GM19240 (cell line): Measurements from ENCODE around the gene SUCLG2.

Experiments
- DNase-seq: peaks from one replicate; pipeline ENCODE4 v3.0.0; 2011; ENCODE audit warnings: low spot score; ENCODE audit not compliant: insufficient read length

Gene SUCLG2

GRCh38 chr3:67389176-67389575 lies 265.2 kb downstream of the SUCLG2 start:
- DNase-seq = peak; percentile 38

- DNase-seq = no peak
Measured at GRCh38 chr3:67388738-67389137, 265.7 kb downstream of the SUCLG2 start.

GRCh38 chr3:67386451-67386850 lies 268.0 kb downstream of the SUCLG2 start:
- no peak for DNase-seq

DNA sequence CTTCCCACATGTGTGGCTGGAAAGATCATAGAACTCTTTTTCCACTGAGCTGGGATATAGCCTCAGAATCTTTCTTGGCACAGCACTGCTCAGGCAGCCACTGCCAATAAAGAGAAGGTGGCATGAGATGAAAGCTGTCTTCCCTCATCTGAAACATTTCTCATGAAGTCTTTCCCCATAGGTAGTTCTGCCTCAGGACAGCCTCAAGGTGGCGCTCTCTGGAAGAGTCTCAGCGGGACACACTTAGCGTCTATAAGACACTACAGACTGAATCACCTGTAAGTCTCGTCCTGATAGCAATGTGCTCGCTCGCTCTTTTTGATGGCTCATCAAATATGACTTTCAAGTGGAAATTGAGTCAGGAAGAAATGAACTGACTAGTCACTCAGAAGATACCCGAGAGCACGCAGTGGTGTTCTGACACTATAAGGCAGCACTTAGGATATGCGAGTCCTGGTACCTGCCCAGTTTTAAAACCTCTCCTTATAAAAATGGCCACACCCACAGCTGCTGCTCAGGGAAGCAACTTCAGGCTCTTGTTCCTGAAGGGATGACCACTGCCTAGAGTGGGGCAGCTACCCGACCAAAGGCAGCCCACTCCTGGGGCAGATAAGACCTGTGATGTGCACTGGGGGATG lies 269.5 kb downstream of the SUCLG2 start:
- no peak for DNase-seq

GRCh38 chr3:67384016-67384415 lies 270.4 kb downstream of the SUCLG2 start:
- no peak for DNase-seq

DNA sequence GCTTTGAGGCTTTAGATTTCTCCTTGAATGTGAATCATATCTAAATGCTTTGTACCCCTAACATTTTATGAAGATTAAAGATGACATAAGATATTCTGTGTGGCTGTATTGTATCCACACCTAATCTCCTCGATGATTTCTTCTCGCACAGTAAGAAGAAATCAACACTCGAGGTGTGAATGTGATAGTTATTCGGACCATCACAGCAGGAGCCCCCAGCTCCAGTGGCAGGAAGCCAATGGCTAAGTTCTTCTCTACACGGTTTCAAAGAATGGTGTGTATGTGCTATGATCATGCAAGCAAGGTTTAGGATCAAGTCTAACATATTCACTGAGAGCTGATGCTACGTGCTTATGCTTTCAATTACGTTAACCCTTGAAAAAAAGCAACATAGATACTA lies 271.0 kb downstream of the SUCLG2 start:
- DNase-seq = no peak

DNA sequence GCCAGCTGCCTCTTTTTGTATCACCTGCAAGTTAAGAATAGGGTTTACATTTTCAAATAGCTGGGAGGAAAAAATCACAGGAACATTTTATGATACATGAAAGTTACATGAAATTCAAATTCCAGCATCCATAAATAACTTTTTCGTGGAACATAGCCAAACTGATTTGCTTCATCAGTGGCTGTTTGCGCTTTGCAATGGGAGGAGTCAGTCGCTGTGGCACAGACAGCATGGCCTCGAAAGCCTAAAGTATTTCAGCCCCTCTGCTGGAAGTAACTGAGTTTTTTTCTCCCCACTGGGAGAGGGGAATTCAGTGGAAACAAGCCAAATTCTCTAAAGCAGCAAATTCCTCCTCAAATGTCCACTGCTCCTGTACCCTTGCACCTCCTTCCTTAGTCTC lies 271.9 kb downstream of the SUCLG2 start:
- no peak for DNase-seq

DNA sequence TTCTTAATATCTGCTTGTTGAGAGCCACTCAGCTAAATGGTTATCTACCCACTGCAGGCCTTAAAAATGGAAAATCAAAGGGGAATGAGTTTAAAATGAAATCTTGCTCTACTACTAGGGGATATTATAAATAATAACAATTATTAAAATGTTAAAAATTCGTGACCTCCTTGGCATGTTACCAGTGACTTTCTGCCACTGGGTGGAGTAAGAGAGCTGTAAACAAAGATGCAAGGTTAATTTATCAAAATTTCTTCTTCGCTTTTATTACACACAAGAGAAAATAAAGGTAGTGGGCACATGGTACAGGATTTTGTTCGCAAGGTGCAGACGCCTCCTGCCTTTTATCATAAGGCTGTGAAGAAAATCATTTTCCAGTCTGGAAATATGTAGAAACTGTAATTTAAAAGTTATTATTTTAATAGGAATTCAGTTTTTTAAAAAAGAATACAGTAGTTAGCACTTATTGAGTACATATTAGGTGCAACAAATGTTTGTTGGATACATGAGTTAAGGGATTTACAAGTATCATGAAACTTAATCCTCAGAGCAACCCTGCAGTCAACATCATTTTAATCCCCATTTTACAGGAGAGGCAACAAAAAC lies 272.6 kb downstream of the SUCLG2 start:
- no peak for DNase-seq

DNA sequence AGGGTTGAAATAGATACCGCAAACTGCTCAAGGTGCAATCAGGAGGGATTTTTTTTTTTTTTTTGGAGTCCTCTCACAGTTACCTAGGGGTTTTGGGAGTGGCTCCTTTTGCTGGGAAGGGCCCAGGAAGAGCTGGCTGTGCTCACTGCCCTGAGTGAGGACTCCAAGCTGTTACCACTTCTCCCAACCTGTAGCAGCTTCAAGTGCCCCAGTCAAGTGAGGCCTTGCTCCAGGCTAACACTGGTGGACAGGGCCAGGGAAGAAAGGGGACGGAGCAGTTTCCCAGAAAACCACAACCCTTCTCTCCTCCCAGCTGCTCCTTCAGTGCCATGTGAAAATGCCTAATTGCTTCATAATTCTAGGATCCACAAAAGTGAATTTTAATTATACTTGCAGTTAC lies 274.3 kb downstream of the SUCLG2 start:
- no peak for DNase-seq

GRCh38 chr3:67377299-67377698 lies 277.1 kb downstream of the SUCLG2 start:
- DNase-seq = no peak

DNA sequence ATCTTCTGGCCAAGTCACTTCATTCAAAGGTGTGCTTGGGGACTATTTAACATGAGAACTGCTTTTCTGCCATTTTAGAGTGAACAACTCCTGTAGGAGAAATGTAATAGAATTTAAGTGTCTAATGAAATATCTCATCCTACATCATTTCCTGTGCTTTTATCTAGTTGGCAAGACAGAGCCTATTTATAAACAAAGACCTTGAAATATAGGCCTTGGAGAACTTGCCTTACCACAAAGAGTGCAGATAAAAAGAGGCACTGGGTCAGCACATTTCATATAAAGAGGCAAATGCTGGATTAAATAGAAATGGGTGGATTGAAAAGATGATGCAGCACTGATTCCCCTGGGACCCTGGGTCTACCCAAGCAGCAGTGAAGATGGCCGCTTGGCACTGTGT lies 278.0 kb downstream of the SUCLG2 start:
- no peak for DNase-seq

- DNase-seq = no peak
Measured at GRCh38 chr3:67375976-67376375, 278.4 kb downstream of the SUCLG2 start.

DNA sequence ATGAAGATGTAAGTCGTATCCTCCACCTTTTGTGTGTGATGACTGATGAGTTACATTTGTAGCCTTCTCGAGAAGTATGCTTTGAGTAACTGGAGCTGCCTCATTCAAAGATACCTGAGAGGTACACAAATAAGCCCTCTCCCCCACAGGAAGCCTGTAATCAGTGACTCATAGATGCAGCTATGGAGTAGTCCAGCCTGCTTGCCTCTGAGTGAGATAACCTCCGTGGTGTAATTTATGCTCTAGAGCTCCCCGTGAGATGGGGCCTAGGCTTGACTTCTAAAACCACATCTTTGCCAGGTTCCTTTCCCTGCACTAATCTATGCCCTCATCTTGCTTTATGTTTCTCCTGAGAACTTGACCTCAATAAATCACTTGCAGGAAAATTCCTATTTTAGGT lies 291.7 kb downstream of the SUCLG2 start:
- no peak for DNase-seq

DNA sequence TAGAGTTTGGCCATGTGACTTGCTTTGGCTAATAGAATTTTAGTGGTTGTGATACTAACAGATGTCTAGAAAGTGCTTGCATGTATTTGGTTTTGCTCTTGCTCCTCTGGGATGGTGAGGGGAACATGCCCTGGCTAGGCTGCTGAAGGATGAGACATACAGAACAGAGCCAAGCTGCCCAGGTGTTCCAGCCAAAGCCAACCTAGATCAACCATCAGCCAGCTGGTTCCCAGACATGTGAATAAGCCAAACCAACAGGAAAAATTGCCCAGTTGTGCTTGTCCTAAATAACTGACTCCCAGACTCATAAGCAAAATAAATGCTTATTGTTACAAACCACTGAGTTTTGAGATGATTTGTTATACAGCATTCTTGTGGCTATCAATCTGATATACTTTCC lies 292.6 kb downstream of the SUCLG2 start:
- no peak for DNase-seq

- DNase-seq = no peak
Measured at GRCh38 chr3:67361323-67361722, 293.1 kb downstream of the SUCLG2 start.

DNA sequence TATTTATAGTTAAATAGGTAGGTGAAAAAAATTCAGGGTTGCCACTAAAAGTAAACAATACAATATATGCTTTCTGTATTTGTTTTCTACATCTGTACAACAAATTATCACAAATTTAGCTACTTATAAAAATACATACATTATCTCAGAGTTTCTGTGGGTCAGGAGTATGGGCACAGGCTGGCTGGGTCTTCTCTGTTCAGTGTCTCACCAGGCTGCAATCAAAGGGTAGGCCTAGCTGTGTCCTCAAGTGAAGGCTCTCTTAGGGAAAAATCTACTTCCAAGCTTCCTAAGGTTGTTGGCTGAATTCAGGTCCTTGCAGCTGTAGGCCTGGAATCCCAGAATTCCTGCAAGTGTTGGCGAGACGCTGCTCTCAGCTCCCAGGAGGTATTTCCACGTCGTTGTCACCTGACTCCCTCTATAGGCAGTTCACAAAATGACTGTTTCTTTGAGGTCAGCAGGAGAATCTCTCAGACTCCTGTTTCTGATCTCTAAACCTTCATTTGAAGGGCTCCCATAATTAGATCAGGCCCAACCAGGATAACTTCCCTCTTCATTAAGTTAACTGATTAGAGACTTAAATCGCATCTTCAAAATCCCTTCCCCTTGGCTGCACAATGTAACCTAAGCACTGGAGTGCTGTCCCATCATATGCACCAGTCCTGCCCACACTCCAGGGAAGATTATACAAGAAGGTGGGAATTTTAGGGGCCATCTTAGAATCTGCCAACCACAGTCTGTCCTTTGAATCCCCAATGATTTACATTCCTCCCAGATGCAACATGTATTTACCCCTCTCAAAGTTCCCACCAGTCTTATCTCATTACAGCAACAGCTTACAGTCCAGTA lies 296.6 kb downstream of the SUCLG2 start:
- peak; percentile 6 for DNase-seq

- peak; percentile 9 for DNase-seq
Measured at GRCh38 chr3:67349551-67350174, 304.7 kb downstream of the SUCLG2 start.

DNA sequence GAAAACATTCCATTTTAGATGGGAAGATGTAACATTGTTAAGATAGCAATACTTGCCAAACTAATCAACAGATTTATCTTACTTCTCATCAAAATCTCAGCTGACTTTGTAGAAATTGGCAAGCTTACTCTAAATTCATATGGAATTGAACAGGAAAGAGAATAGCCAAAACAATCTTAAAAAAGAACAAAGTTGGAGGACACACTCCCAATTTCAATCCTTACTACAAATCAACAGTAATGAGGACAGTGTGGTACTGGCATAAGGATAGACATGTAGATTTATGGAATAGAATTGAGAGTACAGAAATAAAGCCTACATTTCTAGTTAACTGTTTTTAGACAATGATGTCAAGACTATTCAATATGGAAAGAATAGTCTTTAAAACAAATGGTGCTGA lies 308.3 kb downstream of the SUCLG2 start:
- no peak for DNase-seq

DNA sequence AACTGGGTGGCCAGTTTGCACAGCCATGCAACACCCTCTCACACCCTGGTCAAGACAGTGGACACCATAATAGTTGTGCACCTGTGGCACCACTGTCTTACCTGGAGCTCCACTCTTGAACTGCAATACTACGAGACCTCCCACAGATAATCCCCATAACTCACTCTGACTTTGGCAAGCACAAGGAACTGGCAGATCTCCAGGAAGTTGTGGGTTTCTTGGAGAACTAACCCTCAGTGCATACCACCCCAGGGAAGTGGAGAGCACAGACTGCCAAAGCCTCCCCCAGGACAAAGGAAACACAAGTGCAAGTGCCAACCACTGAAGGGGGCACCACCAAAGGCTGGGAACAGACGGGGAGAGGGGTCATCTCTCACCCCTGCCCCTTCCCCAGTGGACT lies 318.6 kb downstream of the SUCLG2 start:
- DNase-seq = no peak

GRCh38 chr3:67334588-67334987 lies 319.8 kb downstream of the SUCLG2 start:
- DNase-seq = no peak

- no peak for DNase-seq
Measured at GRCh38 chr3:67329358-67329757, 325.1 kb downstream of the SUCLG2 start.

DNA sequence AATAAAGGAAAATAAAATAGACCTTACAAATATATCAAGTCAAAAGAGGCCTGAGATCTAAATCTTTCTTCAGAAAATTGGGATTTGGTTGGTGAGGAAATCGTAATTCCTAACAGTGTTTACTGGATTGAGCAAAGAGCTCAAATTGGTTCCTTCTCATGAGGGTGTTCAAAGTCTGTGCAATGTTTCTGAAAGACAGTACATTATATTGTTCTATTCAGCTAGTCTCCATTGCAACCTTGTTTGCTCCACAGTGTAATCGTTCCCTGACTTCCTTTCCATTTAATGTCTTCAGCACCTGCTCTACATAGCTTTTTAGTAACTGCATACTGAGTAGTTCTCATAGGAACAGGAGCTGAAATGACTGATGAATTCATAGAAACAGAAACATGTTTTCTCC lies 326.8 kb downstream of the SUCLG2 start:
- no peak for DNase-seq
